CD4-positive, alpha-beta T cell treated with Interleukin-12 subunit alpha and Interleukin-12 subunit beta, for 1 hour (primary cell): ENCODE measurements around the gene PPP4R1.
A peak's percentile ranks its signal among the peaks of the same experiment; 100 is the strongest.
"Not testable (repeated sequence)": the region's sequence is repeated elsewhere in the genome, so short reads cannot be mapped to it uniquely, and the experiment has no call there.

Experiments
- DNase-seq: peaks from one replicate; pipeline ENCODE4 v3.0.0-alpha.2; 2020

Gene PPP4R1

DNA sequence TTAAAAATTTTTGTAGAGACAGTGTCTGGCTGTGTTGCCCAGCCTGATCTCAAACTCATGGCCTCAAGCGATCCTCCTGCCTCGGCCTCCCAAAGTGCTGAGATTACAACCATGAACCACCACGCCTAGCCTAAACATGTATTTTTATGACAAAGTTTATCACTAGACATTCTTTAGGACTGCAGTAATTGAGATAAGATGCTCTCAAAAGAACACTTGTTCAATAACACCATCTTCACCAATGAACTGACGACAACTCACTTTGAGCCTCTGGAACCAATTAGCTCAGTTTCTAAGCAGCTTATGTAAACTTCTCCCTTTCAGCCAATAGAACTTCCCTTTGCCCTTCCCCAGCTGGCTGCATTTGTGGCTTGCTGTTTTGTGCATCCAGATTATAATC is 15.3 kb upstream of the PPP4R1 start:
- DNase-seq: no peak

- no peak for DNase-seq
These were observed 14.6 kb upstream of the PPP4R1 start for GRCh38 chr18:9628984-9629383.

GRCh38 chr18:9627642-9628041 is 13.3 kb upstream of the PPP4R1 start:
- DNase-seq: no peak

- no peak for DNase-seq
These were observed 5.6 kb upstream of the PPP4R1 start for GRCh38 chr18:9619990-9620389.

- DNase-seq: no peak
These were observed 5.2 kb upstream of the PPP4R1 start for GRCh38 chr18:9619545-9619944.

- DNase-seq: no peak
These were observed 4.7 kb upstream of the PPP4R1 start for GRCh38 chr18:9619056-9619455.

DNA sequence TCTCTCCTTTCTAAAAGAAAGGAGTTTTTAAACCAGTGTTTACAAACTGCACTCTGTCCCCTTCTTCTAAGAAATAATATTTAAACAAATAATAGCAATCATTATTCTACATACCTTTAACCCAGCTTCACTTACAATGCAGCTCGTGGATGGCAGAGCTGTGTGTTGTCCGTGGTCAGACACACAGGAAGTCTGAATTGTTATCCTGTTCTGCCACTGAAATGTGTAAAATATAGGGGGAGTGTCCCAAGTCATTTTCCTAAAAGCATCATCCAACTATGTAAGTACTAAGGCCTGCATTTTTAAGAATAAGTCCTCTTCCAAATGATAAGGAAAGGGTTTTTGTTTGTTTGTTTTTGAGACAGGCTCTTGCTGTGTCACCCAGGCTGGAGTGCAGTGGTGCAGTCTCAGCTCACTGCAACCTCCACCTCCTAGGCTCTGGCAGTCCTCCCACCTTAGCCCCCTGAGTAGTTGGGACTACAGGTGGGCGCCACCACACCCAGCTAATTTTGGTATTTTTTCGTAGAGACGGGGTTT is 2.7 kb upstream of the PPP4R1 start:
- DNase-seq: no peak

DNA sequence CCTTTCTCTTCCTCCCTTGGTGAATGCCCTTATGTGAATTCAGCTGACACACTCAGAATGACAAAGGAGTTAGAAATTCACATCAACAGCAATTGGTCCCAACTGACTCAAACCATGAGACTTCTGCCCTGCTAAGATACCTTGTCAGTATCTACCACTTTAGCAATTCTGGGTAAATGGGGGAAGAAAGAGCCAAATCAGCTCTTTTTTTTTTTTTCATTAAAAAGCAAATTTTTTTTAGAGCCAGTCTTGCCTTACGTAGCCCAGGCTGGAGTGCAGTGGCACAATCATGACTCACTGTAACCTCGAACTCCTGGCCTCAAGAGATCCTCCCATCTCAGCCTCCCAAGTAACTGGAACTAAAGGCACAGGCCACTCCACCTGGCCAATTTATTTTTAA is 1.7 kb upstream of the PPP4R1 start:
- no peak for DNase-seq

GRCh38 chr18:9615280-9615797 is 980 bp upstream of the PPP4R1 start:
- DNase-seq: no peak

DNA sequence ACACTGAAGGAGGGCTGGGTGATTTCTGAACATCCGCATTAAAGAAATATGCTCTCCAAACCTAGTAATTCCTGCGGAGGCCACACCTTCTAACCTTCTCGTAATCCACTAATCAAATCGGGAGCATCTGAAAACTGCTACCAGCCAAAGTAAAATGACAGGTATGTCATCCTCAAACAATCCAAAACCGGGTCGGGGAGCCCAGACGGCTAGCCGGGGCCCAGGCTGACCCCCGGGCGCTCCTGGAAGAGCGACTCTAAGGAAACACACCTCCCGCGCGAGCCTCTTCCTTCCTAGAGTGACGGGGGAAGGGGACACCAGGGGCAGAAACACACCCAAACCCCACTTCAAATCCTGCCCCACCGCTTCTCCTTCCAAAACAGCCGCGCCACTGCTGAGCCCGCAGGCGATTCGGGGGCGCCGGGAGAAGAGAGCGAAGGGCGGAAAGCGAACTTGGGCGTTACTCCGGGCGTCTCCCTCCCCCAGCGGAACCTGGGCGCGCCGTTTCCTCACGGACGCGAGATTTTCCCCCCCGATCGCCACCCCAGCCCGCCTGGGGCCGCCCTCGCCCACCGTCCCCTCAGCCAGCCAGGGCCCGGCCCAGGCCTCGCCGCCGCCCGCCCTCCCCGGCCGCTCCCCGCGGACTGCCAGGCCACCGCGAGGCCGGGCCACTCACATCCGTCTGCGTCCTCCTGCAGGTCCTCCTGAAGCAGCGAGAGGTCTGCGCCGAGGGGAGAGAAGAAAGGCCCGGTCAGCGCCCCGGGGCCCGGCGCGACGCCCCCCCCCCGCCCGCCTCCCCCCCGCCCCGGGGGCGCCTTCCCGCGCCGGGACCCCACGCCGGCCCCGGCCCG is 584 bp downstream of the PPP4R1 start:
- DNase-seq: peak; percentile 38

- DNase-seq: no peak
These were observed 1.4 kb downstream of the PPP4R1 start for GRCh38 chr18:9612977-9613376.

- DNase-seq: peak; percentile 64
These were observed 2.0 kb downstream of the PPP4R1 start for GRCh38 chr18:9612215-9612830.

DNA sequence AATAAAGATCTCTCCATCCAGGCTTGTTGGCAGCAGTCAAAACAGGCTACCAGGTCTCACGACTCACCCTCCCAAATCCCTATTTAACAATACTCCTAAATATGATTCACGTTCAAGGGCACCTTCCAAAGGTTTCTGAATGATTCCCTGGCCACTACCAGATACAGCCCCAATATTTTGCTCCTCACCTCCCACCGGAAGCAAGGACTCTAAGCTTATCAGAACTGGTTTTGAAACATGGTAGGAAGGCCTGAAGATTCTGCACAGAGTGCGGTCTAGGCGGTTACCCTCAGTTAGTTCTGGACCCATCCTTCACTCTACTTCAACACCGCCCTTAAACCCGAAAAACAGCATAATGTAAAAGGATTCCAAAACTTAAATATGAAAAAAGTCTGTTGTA is 5.2 kb downstream of the PPP4R1 start:
- DNase-seq: no peak

GRCh38 chr18:9608728-9609127 is 5.6 kb downstream of the PPP4R1 start:
- no peak for DNase-seq

GRCh38 chr18:9608298-9608697 is 6.1 kb downstream of the PPP4R1 start:
- DNase-seq: no peak

DNA sequence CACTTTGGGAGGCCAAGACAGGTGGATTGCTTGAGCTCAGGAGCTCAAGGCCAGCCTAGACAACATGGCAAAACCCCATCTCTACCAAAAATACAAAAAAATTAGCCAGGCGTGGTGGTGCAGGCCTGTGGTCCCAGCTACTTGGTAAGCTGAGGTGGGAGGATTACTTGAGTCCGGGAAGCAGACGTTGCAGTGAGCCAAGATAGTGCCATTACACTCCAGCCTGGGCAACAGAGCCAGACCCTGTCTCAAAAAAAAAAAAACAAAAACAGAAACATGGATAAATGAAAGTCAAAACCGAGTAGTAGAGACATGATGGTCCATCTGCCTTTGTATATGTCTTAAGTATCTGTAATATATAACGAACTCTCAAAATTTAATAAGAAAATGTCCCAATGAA is 7.2 kb downstream of the PPP4R1 start:
- DNase-seq: not testable (repeated sequence)

- DNase-seq: no peak
These were observed 8.3 kb downstream of the PPP4R1 start for GRCh38 chr18:9606039-9606438.

DNA sequence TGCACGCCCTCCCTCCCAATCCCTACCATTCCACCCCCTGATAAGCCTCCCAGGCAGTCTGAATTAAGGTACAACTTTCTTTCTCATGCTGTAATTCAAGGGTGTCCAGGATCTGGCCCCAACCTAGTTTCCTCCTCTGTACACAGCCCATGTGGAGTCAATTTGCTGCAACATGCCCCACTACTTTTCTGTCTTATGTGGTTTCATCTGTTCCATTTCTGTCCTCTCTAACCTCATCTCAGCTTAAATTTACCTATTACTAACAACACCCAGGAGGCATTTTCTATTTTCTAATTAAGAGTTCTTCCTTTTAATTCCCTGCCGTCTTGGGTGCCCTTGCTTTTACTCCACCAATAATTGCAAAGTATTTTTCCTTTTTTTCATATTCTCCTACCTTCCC is 10.0 kb downstream of the PPP4R1 start:
- no peak for DNase-seq

GRCh38 chr18:9599328-9599727 is 15.0 kb downstream of the PPP4R1 start:
- no peak for DNase-seq

DNA sequence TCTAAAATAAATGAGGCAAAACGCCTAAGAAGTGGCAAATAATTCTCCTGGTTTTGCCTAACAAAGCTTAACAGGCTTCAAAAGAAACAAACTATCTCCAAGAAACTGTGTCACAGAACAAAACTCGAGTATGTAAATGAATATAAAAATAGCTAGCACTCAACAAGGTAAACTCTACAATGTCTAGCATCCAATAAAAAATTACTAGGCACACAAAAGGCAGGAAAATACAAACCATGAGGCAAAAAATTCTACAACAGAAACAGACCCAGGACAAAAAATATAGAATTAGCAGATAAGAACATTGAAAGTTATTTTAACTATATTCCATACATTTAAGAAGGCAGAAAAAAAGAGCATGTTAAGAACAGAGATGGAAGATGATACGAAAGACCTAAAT is 16.8 kb downstream of the PPP4R1 start:
- no peak for DNase-seq

GRCh38 chr18:9596843-9597526 is 17.4 kb downstream of the PPP4R1 start:
- no peak for DNase-seq

DNA sequence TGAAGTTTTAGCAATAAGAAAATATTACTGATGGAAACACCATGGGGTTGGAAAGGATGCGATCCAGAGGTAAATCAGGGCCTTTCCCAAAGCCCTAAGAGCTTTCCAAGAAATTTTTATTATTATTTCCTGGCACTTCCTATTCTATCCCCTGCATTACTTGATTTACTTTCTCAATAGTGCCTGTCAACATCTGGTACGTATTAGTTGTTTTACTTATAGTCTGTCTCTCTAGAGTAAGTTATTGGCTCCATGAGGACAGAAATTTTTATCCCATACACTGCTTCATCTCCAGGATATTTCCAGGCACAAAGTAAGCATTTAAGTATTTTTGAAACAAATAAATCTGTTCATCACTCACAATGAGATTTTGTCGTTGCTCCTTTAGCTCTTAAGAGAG is 18.1 kb downstream of the PPP4R1 start:
- DNase-seq: no peak

- no peak for DNase-seq
These were observed 19.3 kb downstream of the PPP4R1 start for GRCh38 chr18:9594823-9595596.
